HepG2 (cell line): ENCODE measurements around the gene ZBTB32. TPM values are rescaled to one million over a fixed set of nuclear protein-coding genes. Genes with fewer than 3 reads are reported as not detected.
A peak's percentile ranks its signal among the peaks of the same experiment; 100 is the strongest.

ENCODE experiments used
- ATAD3A ChIP-seq: sonication (generic); formaldehyde crosslinking; IDR thresholded peaks from 2 replicates; pipeline ENCODE4 v1.4.0; 2020; ENCODE audit warnings: missing genetic modification reagents
- ATRX ChIP-seq: sonication (generic); formaldehyde crosslinking; IDR thresholded peaks from 2 replicates; pipeline ENCODE4 v1.4.0; 2020; ENCODE audit warnings: missing genetic modification reagents, borderline replicate concordance
- CREB1 ChIP-seq, 2 experiments: fragments of 450-650 bp in 1 of 2; IDR thresholded peaks; 2 replicates each; pipeline ENCODE4 v1.6.1; 2016 to 2017; ENCODE audit warnings: control low read depth in 1 of 2, mild to moderate bottlenecking in 1 of 2, missing compliant biosample characterization in 1 of 2, missing genetic modification characterization in 1 of 2
- MED1 ChIP-seq: sonication (generic); formaldehyde crosslinking; IDR thresholded peaks from 2 replicates; pipeline ENCODE4 v1.4.0; 2020; ENCODE audit warnings: missing genetic modification reagents
- MLLT10 ChIP-seq: sonication (generic); formaldehyde crosslinking; IDR thresholded peaks from 2 replicates; pipeline ENCODE4 v1.4.0; 2020; ENCODE audit warnings: missing genetic modification reagents
- RBAK ChIP-seq: sonication (generic); formaldehyde crosslinking; IDR thresholded peaks from 2 replicates; pipeline ENCODE4 v1.5.1; 2020; ENCODE audit warnings: mild to moderate bottlenecking, missing genetic modification reagents
- SAP130 ChIP-seq: IDR thresholded peaks from 2 replicates; pipeline ENCODE4 v1.6.1; 2016; ENCODE audit warnings: low read depth
- SMC3 ChIP-seq: IDR thresholded peaks from 2 replicates; pipeline ENCODE4 v1.6.1; 2011; ENCODE audit warnings: low read length, improper control_type of control experiment
- SRSF1 ChIP-seq: fragments of 200-400 bp; formaldehyde crosslinking; optimal IDR thresholded peaks from 2 replicates; pipeline ENCODE3; 2017; ENCODE audit warnings: mild to moderate bottlenecking, low read depth, low read length, moderate library complexity
- TFDP1 ChIP-seq: IDR thresholded peaks from 2 replicates; pipeline ENCODE4 v1.6.1; 2016; ENCODE audit warnings: missing compliant biosample characterization, missing genetic modification reagents, borderline replicate concordance
- ZBTB39 ChIP-seq: sonication (generic); formaldehyde crosslinking; IDR thresholded peaks from 2 replicates; pipeline ENCODE4 v1.5.0; 2020; ENCODE audit warnings: missing genetic modification reagents
- ZFX ChIP-seq: sonication (generic); formaldehyde crosslinking; IDR thresholded peaks from 2 replicates; pipeline ENCODE4 v1.4.0; 2020; ENCODE audit warnings: mild to moderate bottlenecking, low read depth, missing genetic modification reagents, moderate library complexity
- ZFY ChIP-seq: sonication (generic); formaldehyde crosslinking; IDR thresholded peaks from 2 replicates; pipeline ENCODE4 v1.4.0; 2020; ENCODE audit warnings: missing genetic modification reagents
- ZMYM2 ChIP-seq: sonication (generic); formaldehyde crosslinking; IDR thresholded peaks from 2 replicates; pipeline ENCODE4 v1.8.0; 2022; ENCODE audit warnings: mild to moderate bottlenecking, missing genetic modification reagents
- ZNF101 ChIP-seq: sonication (generic); formaldehyde crosslinking; IDR thresholded peaks from 2 replicates; pipeline ENCODE4 v1.4.0; 2020; ENCODE audit warnings: mild to moderate bottlenecking, low read depth, missing genetic modification reagents, borderline replicate concordance
- ZNF574 ChIP-seq: sonication (generic); formaldehyde crosslinking; IDR thresholded peaks from 2 replicates; pipeline ENCODE4 v1.4.0; 2020; ENCODE audit warnings: missing genetic modification reagents
- ZNF598 ChIP-seq: sonication (generic); formaldehyde crosslinking; IDR thresholded peaks from 2 replicates; pipeline ENCODE4 v1.5.1; 2020; ENCODE audit warnings: mild to moderate bottlenecking, missing genetic modification reagents, borderline replicate concordance
- ZNF790 ChIP-seq: sonication (generic); formaldehyde crosslinking; IDR thresholded peaks from 2 replicates; pipeline ENCODE4 v1.8.0; 2022; ENCODE audit warnings: missing genetic modification reagents, mild to moderate bottlenecking, borderline replicate concordance
- polyA plus RNA-seq, 8 experiments: library from polyadenylated mRNA; depleted of rRNA in 3 of 8; stranded (reverse) in 7 of 8; unstranded in 1 of 8; fragments of >200 nt; fragmentation: Illumina TruSeq in 4 of 8; extraction: Trizol in 4 of 8; gene quantifications; 2 replicates each; pipeline versions ENCODE4 v1.2.1 to v1.2.3, GENCODE V29; 2011 to 2016; ENCODE audit warnings: low read depth in 4 of 8, missing spikeins in 1 of 8, mixed read lengths in 1 of 8; ENCODE audit not compliant: insufficient read depth in 1 of 8
- total RNA-seq, 5 experiments: library from RNA; depleted of rRNA; stranded (reverse); fragments of >200 nt; fragmentation: Illumina TruSeq; extraction: Trizol; gene quantifications; 2 replicates each; pipeline ENCODE4 v1.2.3, GENCODE V29; 2016; ENCODE audit warnings: low read depth in 1 of 5
- TF ChIP-seq, protein P1 (sequence below), 2 experiments: sonication (generic) in 1 of 2; formaldehyde crosslinking in 1 of 2; IDR thresholded peaks; 2 replicates each; pipeline versions ENCODE4 v1.4.0 to v1.6.1; 2018 to 2020; ENCODE audit warnings: missing genetic modification reagents in 2 of 2, borderline replicate concordance in 1 of 2, low read depth in 1 of 2, mild to moderate bottlenecking in 1 of 2, missing biosample characterization in 1 of 2
- TF ChIP-seq, protein P2 (sequence below): sonication (generic); formaldehyde crosslinking; IDR thresholded peaks from 2 replicates; pipeline ENCODE4 v1.8.1; 2023; ENCODE audit warnings: missing genetic modification reagents, inconsistent platforms, borderline replicate concordance

ZBTB32 gene
- total and polyA plus RNA-seq, 2 of the 13 experiments (the other 11 are each of a cell fraction or from before 2014, with no cell fraction given) = not detected

DNA sequence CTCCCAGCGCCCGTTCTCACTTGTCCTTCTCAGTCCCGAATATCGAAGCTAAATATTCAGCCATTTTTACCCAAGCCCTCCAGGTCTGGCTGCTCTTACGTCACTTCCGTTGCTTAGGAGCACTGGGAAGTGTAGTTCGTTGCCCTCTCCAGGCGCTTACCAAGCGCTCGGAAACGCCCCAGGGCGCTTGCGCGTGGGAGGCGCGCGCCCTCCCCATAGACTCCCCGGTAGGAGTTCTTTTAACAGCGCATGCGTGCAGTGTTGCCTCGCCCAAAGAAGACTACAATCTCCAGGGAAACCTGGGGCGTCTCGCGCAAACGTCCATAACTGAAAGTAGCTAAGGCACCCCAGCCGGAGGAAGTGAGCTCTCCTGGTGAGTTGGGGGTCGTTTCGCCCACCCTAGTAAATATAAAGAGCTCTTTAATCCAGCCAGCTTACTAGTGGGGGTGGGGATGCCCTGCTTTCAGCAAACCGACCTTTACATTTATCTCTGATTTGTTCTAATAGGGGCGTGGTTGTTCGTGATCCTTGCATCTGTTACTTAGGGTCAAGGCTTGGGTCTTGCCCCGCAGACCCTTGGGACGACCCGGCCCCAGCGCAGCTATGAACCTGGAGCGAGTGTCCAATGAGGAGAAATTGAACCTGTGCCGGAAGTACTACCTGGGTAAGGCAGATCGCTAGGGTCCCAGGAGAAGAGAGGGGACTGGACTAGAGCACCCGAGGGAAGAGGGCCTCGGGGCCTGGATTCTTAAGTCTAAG, 41.1 kb downstream of the ZBTB32 start, which contains the start of the genes PSENEN and U2AF1L4 (continued):
- no peak for TF ChIP-seq ZNF101 (CRISPR knock-in tag)
- no peak for TF ChIP-seq ZFY (CRISPR knock-in tag)
- TF ChIP-seq SMC3 = no peak
- TF ChIP-seq MLLT10 = no peak
- no peak for TF ChIP-seq ATRX
- peak; percentile 95 for TF ChIP-seq CREB1 (IDR thresholded peaks at IDR 0.05)
- peak; percentile 97 for TF ChIP-seq CREB1 (CRISPR knock-in tag; IDR thresholded peaks at IDR 0.05)
- no peak for TF ChIP-seq ATAD3A (CRISPR knock-in tag)
- TF ChIP-seq MED1 (CRISPR knock-in tag) = no peak
- peak; percentile 48 for TF ChIP-seq ZNF574
- TF ChIP-seq SAP130 (CRISPR knock-in tag) = peak; percentile 82
- no peak for TF ChIP-seq RBAK (CRISPR knock-in tag)
- TF ChIP-seq, protein P1, sequence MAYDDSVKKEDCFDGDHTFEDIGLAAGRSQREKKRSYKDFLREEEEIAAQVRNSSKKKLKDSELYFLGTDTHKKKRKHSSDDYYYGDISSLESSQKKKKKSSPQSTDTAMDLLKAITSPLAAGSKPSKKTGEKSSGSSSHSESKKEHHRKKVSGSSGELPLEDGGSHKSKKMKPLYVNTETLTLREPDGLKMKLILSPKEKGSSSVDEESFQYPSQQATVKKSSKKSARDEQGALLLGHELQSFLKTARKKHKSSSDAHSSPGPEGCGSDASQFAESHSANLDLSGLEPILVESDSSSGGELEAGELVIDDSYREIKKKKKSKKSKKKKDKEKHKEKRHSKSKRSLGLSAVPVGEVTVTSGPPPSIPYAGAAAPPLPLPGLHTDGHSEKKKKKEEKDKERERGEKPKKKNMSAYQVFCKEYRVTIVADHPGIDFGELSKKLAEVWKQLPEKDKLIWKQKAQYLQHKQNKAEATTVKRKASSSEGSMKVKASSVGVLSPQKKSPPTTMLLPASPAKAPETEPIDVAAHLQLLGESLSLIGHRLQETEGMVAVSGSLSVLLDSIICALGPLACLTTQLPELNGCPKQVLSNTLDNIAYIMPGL (CRISPR knock-in tag; IDR thresholded peaks at IDR 0.05; ENCODE audit: borderline replicate concordance in 1 of 2, low read depth in 1 of 2) = no peak
- TF ChIP-seq, protein P2, sequence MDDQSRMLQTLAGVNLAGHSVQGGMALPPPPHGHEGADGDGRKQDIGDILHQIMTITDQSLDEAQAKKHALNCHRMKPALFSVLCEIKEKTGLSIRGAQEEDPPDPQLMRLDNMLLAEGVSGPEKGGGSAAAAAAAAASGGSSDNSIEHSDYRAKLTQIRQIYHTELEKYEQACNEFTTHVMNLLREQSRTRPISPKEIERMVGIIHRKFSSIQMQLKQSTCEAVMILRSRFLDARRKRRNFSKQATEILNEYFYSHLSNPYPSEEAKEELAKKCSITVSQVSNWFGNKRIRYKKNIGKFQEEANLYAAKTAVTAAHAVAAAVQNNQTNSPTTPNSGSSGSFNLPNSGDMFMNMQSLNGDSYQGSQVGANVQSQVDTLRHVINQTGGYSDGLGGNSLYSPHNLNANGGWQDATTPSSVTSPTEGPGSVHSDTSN = no peak
- TF ChIP-seq ZNF598 (CRISPR knock-in tag) = peak; percentile 63; the same call in 1 of the 2 replicates
- TF ChIP-seq ZFX (CRISPR knock-in tag) = peak; percentile 17; the same call in 1 of the 2 replicates
- no peak for TF ChIP-seq SRSF1
- no peak for TF ChIP-seq ZMYM2 (CRISPR knock-in tag)
- TF ChIP-seq ZBTB39 (CRISPR knock-in tag) = no peak
- no peak for TF ChIP-seq ZNF790 (CRISPR knock-in tag)
- 0 out of 2 replicates have a peak, but pooled peaks have one; percentile 37 for TF ChIP-seq TFDP1 (CRISPR knock-in tag)
